ENCODE results near the gene SRD5A1.
A peak's percentile ranks its signal among the peaks of the same experiment; 100 is the strongest.

The SRD5A1 gene

DNA sequence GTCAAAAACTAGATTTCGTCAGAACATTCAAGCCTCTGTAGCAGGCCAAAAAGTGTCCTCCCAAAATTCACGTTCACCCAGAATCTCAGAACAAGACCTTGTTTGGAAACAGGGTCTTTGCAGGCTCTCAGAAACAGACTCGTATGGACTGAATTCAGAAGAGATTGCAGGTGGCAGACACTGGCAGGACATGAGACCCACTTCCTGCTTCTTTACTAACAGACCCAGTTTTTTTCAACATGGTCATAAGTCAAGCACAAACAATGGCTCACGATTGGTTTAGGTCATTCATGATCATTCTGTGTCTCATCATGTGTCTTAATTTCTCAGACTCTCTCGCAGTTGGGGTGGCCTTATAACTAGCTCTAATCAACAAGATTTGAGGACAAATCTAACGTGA is 74.6 kb downstream of the SRD5A1 start:
- 80% methylated on average over 6 of the region's 6 CpGs for WGBS

DNA sequence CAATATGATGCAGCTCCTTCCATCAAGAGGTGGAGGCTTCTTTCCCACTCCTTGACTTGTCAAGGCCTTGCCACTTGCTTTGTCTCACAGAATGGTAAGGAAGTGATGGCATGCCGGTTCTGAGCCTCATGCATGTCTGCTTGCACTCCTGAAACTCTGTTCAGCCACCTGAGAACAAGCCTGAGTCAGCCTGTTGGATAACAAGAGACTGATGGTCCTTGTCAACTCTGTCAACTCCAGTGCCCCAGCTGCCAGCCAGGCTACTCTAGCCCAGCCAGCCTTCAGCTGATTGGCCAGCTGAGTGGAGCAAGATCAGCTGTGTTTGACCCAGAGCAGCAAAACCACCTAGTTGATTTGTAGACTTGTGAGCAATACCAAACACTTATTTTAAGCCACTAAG is 75.6 kb downstream of the SRD5A1 start:
- H2BK12ac ChIP-seq (ENCODE audit: low read length in 2 of 2) = no peak overlapping the region
- no peaks in the 10 kb centered on the region for H3K79me1 ChIP-seq (replicated peaks; ENCODE audit: low read length, poor library complexity, severe bottlenecking)
- no peaks in the 10 kb centered on the region for H3K36me3 ChIP-seq (ENCODE audit: control insufficient read depth in 1 of 2, insufficient read depth in 2 of 2, low read depth in 1 of 2, low read length in 2 of 2)
- H3K9ac ChIP-seq (ENCODE audit: low read length) = no peak overlapping the region
- no peak overlapping the region for H3K14ac ChIP-seq (ENCODE audit: low read length in 2 of 2)
- peaks cover 30% of the 10 kb centered on the region for H3K4me1 ChIP-seq (ENCODE audit: control insufficient read depth, insufficient read depth, low read depth, low read length)
- no peak overlapping the region for H3K23ac ChIP-seq (ENCODE audit: low read length in 2 of 2)
- no peak overlapping the region for H2BK15ac ChIP-seq (ENCODE audit: low read depth, poor library complexity, severe bottlenecking)
- H4K8ac ChIP-seq (ENCODE audit: low read length) = no peak overlapping the region
- no peak overlapping the region for H3K18ac ChIP-seq (ENCODE audit: low read depth in 1 of 2, low read length in 2 of 2)
- H2AK5ac ChIP-seq (ENCODE audit: low read length, severe bottlenecking) = peak overlapping the region; percentile 64
- H3K27ac ChIP-seq (ENCODE audit: low read length, poor library complexity, severe bottlenecking) = no peak overlapping the region
- no peak overlapping the region for H2AFZ ChIP-seq (ENCODE audit: low read depth, low read length)
- H2BK5ac ChIP-seq (ENCODE audit: low read depth, low read length, poor library complexity, severe bottlenecking) = no peak overlapping the region
- no peak overlapping the region for H3K4me2 ChIP-seq (ENCODE audit: low read length, poor library complexity, severe bottlenecking)
- no peak for DNase-seq
- no peaks in the 10 kb centered on the region for H3K27me3 ChIP-seq (ENCODE audit: control insufficient read depth in 1 of 2, insufficient read depth in 1 of 2, low read length in 2 of 2)
- H3K4me3 ChIP-seq (ENCODE audit: insufficient read depth in 1 of 2, low read depth in 1 of 2, low read length in 2 of 2) = no peak overlapping the region
- no peak overlapping the region for H2BK120ac ChIP-seq (ENCODE audit: low read depth, low read length)
- H3K9me3 ChIP-seq (ENCODE audit: control insufficient read depth, low read length) = no peaks in the 10 kb centered on the region
- no peak overlapping the region for H3K4ac ChIP-seq (ENCODE audit: low read depth in 1 of 2, low read length in 2 of 2)
- 62% methylated on average over 1 of the region's 1 CpG for WGBS
- H4K91ac ChIP-seq (ENCODE audit: low read length) = no peak overlapping the region

More for the DNA sequence above, 74.6 kb downstream of the SRD5A1 start:
- no peaks in the 10 kb centered on the region for H3K79me1 ChIP-seq (replicated peaks; ENCODE audit: low read length, poor library complexity, severe bottlenecking)
- H3K4me1 ChIP-seq (ENCODE audit: control insufficient read depth, insufficient read depth, low read depth, low read length) = peaks cover 32% of the 10 kb centered on the region
- no peak overlapping the region for H3K4ac ChIP-seq (ENCODE audit: low read depth in 1 of 2, low read length in 2 of 2)
- H3K27ac ChIP-seq (ENCODE audit: low read length, poor library complexity, severe bottlenecking) = no peak overlapping the region
- H2BK15ac ChIP-seq (ENCODE audit: low read depth, poor library complexity, severe bottlenecking) = no peak overlapping the region
- H2BK5ac ChIP-seq (ENCODE audit: low read depth, low read length, poor library complexity, severe bottlenecking) = no peak overlapping the region
- no peak overlapping the region for H3K18ac ChIP-seq (ENCODE audit: low read depth in 1 of 2, low read length in 2 of 2)
- H3K36me3 ChIP-seq (ENCODE audit: control insufficient read depth in 1 of 2, insufficient read depth in 2 of 2, low read depth in 1 of 2, low read length in 2 of 2) = no peaks in the 10 kb centered on the region
- no peaks in the 10 kb centered on the region for H3K9me3 ChIP-seq (ENCODE audit: control insufficient read depth, low read length)
- H2BK12ac ChIP-seq (ENCODE audit: low read length in 2 of 2) = no peak overlapping the region
- H3K23ac ChIP-seq (ENCODE audit: low read length in 2 of 2) = no peak overlapping the region
- H3K9ac ChIP-seq (ENCODE audit: low read length) = no peak overlapping the region
- H2AK5ac ChIP-seq (ENCODE audit: low read length, severe bottlenecking) = no peak overlapping the region
- H3K14ac ChIP-seq (ENCODE audit: low read length in 2 of 2) = no peak overlapping the region
- H2BK120ac ChIP-seq (ENCODE audit: low read depth, low read length) = no peak overlapping the region
- DNase-seq = no peak
- no peaks in the 10 kb centered on the region for H3K27me3 ChIP-seq (ENCODE audit: control insufficient read depth in 1 of 2, insufficient read depth in 1 of 2, low read length in 2 of 2)
- no peak overlapping the region for H3K4me3 ChIP-seq (ENCODE audit: insufficient read depth in 1 of 2, low read depth in 1 of 2, low read length in 2 of 2)
- H2AFZ ChIP-seq (ENCODE audit: low read depth, low read length) = no peak overlapping the region
- H4K8ac ChIP-seq (ENCODE audit: low read length) = no peak overlapping the region
- no peak overlapping the region for H4K91ac ChIP-seq (ENCODE audit: low read length)
- H3K4me2 ChIP-seq (ENCODE audit: low read length, poor library complexity, severe bottlenecking) = no peak overlapping the region

DNA sequence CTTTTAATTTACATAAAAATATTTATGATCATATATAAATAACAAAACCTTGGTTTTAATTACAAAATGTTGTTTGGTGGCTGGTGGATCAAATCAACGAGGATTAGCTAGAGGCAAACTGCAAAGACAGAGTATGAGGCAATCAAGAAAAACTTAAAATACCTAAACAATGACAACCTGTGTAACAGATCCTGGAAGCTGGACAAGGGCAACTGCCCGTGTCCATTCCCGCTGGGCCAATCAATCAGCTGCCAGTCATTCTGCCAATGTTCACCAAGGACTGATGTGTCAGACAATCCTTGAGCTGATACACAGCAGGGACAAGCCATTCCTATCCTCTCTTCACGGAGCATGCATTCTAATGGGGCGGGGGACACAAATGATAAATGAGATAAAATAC is 76.8 kb downstream of the SRD5A1 start:
- Histone ChIP-seq H2AK5ac (ENCODE audit: low read length, severe bottlenecking) (no peak overlapping the region), H2BK5ac (ENCODE audit: low read depth, low read length, poor library complexity, severe bottlenecking) (no peak overlapping the region), H4K91ac (ENCODE audit: low read length) (no peak overlapping the region), H3K23ac (ENCODE audit: low read length in 2 of 2) (no peak overlapping the region), H3K27ac (ENCODE audit: low read length, poor library complexity, severe bottlenecking) (no peak overlapping the region), H3K4me2 (ENCODE audit: low read length, poor library complexity, severe bottlenecking) (no peak overlapping the region), H3K36me3 (ENCODE audit: control insufficient read depth in 1 of 2, insufficient read depth in 2 of 2, low read depth in 1 of 2, low read length in 2 of 2) (no peaks in the 10 kb centered on the region), H2BK15ac (ENCODE audit: low read depth, poor library complexity, severe bottlenecking) (no peak overlapping the region), H3K9ac (ENCODE audit: low read length) (no peak overlapping the region), H3K4me3 (ENCODE audit: insufficient read depth in 1 of 2, low read depth in 1 of 2, low read length in 2 of 2) (no peak overlapping the region), H3K4ac (ENCODE audit: low read depth in 1 of 2, low read length in 2 of 2) (no peak overlapping the region), H2AFZ (ENCODE audit: low read depth, low read length) (no peak overlapping the region), H3K79me1 (replicated peaks; ENCODE audit: low read length, poor library complexity, severe bottlenecking) (no peaks in the 10 kb centered on the region), H3K9me3 (ENCODE audit: control insufficient read depth, low read length) (no peaks in the 10 kb centered on the region), H4K8ac (ENCODE audit: low read length) (no peak overlapping the region), H3K14ac (ENCODE audit: low read length in 2 of 2) (no peak overlapping the region), H3K18ac (ENCODE audit: low read depth in 1 of 2, low read length in 2 of 2) (no peak overlapping the region), H3K27me3 (ENCODE audit: control insufficient read depth in 1 of 2, insufficient read depth in 1 of 2, low read length in 2 of 2) (no peaks in the 10 kb centered on the region), H2BK120ac (ENCODE audit: low read depth, low read length) (no peak overlapping the region), H2BK12ac (ENCODE audit: low read length in 2 of 2) (no peak overlapping the region), H3K4me1 (ENCODE audit: control insufficient read depth, insufficient read depth, low read depth, low read length) (peaks cover 20% of the 10 kb centered on the region)
- DNase-seq = no peak
- WGBS = 87% methylated on average over 5 of the region's 5 CpGs

DNA sequence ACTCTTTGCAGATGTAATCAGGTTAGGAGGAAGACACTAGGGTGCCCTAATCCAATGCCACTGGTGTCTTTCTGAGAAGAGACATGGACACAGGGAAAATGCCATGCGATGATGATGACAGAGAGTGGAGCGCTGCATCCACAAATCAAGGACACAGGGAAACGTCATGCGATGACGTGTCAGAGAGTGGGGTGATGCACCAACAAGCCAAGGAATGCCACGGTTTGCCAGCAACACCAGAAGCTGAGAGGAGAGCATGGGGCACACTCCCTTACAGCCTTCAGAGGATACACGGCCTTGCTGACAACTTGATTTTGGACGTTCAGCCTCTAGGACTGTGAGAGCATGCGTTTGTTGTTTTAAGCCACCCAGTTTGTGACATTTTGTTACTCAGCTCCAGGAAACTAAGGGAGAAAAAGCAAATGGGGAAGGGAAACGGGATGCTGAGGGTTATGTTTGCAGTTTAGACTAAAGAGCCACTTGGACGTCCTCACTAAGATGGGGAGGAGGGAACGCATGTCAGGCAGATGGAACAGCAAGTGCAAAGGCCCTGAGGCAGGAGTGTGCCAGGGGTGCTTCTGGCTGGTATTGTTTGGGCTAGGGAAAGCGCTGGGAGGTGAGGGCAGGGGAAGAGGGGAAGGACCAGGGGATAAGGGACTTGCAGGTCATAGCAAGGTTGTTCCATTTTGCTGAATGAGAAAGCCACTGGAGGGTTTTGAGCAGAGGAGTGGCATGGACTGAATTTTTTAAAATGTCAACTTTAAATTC is 77.5 kb downstream of the SRD5A1 start:
- Histone ChIP-seq H3K4me2 (ENCODE audit: low read length, poor library complexity, severe bottlenecking) (no peak overlapping the region), H2AK5ac (ENCODE audit: low read length, severe bottlenecking) (no peak overlapping the region), H2BK5ac (ENCODE audit: low read depth, low read length, poor library complexity, severe bottlenecking) (no peak overlapping the region), H3K36me3 (ENCODE audit: control insufficient read depth in 1 of 2, insufficient read depth in 2 of 2, low read depth in 1 of 2, low read length in 2 of 2) (no peaks in the 10 kb centered on the region), H3K27ac (ENCODE audit: low read length, poor library complexity, severe bottlenecking) (no peak overlapping the region), H3K9me3 (ENCODE audit: control insufficient read depth, low read length) (no peaks in the 10 kb centered on the region), H3K4ac (ENCODE audit: low read depth in 1 of 2, low read length in 2 of 2) (no peak overlapping the region), H3K9ac (ENCODE audit: low read length) (no peak overlapping the region), H3K4me1 (ENCODE audit: control insufficient read depth, insufficient read depth, low read depth, low read length) (peaks cover 19% of the 10 kb centered on the region), H3K79me1 (replicated peaks; ENCODE audit: low read length, poor library complexity, severe bottlenecking) (no peaks in the 10 kb centered on the region), H4K91ac (ENCODE audit: low read length) (no peak overlapping the region), H2BK15ac (ENCODE audit: low read depth, poor library complexity, severe bottlenecking) (no peak overlapping the region), H3K14ac (ENCODE audit: low read length in 2 of 2) (no peak overlapping the region), H3K23ac (ENCODE audit: low read length in 2 of 2) (no peak overlapping the region), H4K8ac (ENCODE audit: low read length) (no peak overlapping the region), H3K27me3 (ENCODE audit: control insufficient read depth in 1 of 2, insufficient read depth in 1 of 2, low read length in 2 of 2) (no peaks in the 10 kb centered on the region), H3K18ac (ENCODE audit: low read depth in 1 of 2, low read length in 2 of 2) (no peak overlapping the region), H2BK12ac (ENCODE audit: low read length in 2 of 2) (no peak overlapping the region), H2AFZ (ENCODE audit: low read depth, low read length) (no peak overlapping the region), H2BK120ac (ENCODE audit: low read depth, low read length) (no peak overlapping the region), H3K4me3 (ENCODE audit: insufficient read depth in 1 of 2, low read depth in 1 of 2, low read length in 2 of 2) (no peak overlapping the region)
- 90% methylated on average over 13 of the region's 13 CpGs for WGBS
- no peak for DNase-seq
